ENCODE results near the gene GPSM1. TPM values are rescaled to one million over a fixed set of nuclear protein-coding genes. Genes with fewer than 3 reads are reported as not detected.
A peak's percentile ranks its signal among the peaks of the same experiment; 100 is the strongest.

GPSM1 gene
- total RNA-seq, 1 experiment from 2014 or later, result 26.9 TPM

DNA sequence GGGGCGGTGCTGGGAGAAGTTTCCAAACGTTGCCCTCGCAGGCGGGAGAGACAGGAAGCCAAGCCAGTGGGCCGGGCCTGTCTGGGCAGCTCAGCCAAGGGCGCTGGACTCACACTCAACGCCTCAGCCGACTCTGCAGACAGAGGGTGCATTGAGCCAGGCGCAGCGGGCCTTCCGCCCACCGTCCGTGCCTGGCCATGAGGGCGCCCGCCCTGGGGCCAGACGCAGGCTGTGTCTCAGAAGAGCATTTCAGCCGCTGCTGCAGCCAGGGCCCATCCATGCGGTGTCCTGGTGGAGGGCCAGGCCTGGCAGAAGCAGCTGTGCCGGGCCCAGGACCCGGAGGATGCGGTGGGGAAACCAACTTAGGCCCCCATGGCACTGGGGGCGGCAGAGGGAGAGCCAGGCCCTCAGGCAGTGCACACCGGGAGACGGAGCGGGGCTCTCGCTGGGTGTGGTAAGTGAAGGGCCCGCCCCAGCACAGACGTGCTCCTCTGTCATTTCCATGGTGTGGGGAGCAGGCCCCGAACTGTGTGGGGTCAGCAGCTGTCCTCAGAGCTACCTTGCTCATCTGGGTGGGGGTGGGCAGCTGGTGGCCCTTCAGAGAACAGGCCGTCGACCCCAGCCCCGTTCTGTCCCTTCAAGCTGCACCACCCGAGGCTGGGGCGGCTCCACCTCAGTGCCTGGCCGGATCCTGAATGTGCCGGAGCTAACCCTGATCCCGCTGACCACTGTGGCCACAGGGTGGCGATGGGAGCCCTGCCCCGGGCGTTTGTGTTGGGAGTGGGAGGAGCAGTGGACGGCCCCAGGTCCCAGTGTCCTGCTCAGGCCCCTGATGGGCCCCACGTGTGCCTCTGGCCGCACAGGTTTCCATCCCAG lies 18.2 kb downstream of the GPSM1 start:
- H3K4me3 ChIP-seq (ENCODE audit: low read length), result peak overlapping the region; percentile 56
- H3K27ac ChIP-seq (ENCODE audit: low read length), result no peak overlapping the region
- no peaks in the 10 kb centered on the region for H3K36me3 ChIP-seq (ENCODE audit: low read depth, low read length)
- H3K79me2 ChIP-seq (ENCODE audit: low read length), result no peaks in the 10 kb centered on the region
- peak overlapping the region; percentile 54; the same call in 1 of the 2 replicates for H2AFZ ChIP-seq (ENCODE audit: low read length)
- no peaks in the 10 kb centered on the region for H3K9me3 ChIP-seq (ENCODE audit: low read length)
- peak; percentile 57 for DNase-seq
- ChIA-PET POLR2A (ENCODE audit: unreplicated experiment) (interaction anchor here (0.5 to 1.3 kb wide), 4 partner anchors 8 to 18 kb away, joined by 3 to 7 read pairs (median 6); partner anchors contain the start of gene DNLZ), CTCF (interaction anchor here (1.0 kb wide), 2 partner anchors 18 to 54 kb away, joined by 3 to 13 read pairs; partner anchors contain the start of gene DNLZ)
- H3K4me1 ChIP-seq (ENCODE audit: insufficient read depth, low read length), result peaks cover 12% of the 10 kb centered on the region; the same call in 1 of the 2 replicates
- TF ChIP-seq EZH2phosphoT487 (IDR thresholded peaks at IDR 0.05; ENCODE audit: borderline replicate concordance, low read length), result no peak
- TF ChIP-seq EZH2 (IDR thresholded peaks at IDR 0.05; ENCODE audit: low read length, unreplicated experiment), result no peak
- peak; percentile 51 for TF ChIP-seq CTCF (conservative IDR thresholded peaks at IDR 0.05; ENCODE audit: low read depth, low read length)
- no peaks in the 10 kb centered on the region for H3K9me2 ChIP-seq (replicated peaks; ENCODE audit: low read length)
- H3K4me2 ChIP-seq (ENCODE audit: low read length), result peak overlapping the region; percentile 72
- no peaks in the 10 kb centered on the region for H3K27me3 ChIP-seq (ENCODE audit: low read length)
- no peaks in the 10 kb centered on the region for H4K20me1 ChIP-seq (ENCODE audit: low read length)
- ATAC-seq, result peak; percentile 79
- peak overlapping the region; percentile 26; the same call in 1 of the 2 replicates for H3K9ac ChIP-seq (ENCODE audit: low read length)
- no peaks in the 10 kb centered on the region for H3F3A ChIP-seq (ENCODE audit: low read length, unreplicated experiment)
- intact Hi-C loops (cut with micrococcal nuclease), result loop anchor here (2.0 kb wide), 1 partner anchor 17 kb away; the partner anchor contains the start of gene DNLZ
- no TSS peak for BruUV-seq (replicated peaks)

DNA sequence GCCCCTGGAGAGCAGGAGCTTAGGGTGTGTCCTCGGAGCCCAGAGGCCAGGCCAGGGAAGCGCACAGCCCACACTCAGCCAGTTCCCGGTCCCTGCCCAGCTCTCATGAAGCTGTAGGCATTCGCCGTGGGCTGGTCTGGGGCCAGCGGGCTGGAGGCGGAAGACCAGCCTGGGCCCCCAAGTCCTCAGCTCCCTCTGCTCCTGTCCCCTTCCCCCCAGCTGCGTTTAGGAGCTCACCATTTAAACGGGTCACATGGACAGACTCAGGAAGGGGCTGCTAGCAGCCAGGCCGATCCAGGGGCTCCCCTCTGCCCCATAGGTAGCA lies 18.8 kb downstream of the GPSM1 start:
- no peak overlapping the region; the same call in 1 of the 2 replicates for H3K4me3 ChIP-seq (ENCODE audit: low read length)
- ATAC-seq (no peak), DNase-seq (no peak)
- POLR2A ChIA-PET (ENCODE audit: unreplicated experiment), result interaction anchor here (0.5 to 1.3 kb wide), 3 partner anchors 9 to 18 kb away, joined by 3 to 7 read pairs (median 7); partner anchors contain the start of gene DNLZ
- H2AFZ ChIP-seq (ENCODE audit: low read length), result peak overlapping the region; percentile 54; the same call in 1 of the 2 replicates
- CTCF ChIA-PET, result interaction anchor here (1.0 kb wide), 2 partner anchors 17 to 53 kb away, joined by 3 to 13 read pairs; partner anchors contain the start of gene DNLZ
- no peaks in the 10 kb centered on the region for H3F3A ChIP-seq (ENCODE audit: low read length, unreplicated experiment)
- BruUV-seq (replicated peaks), result no TSS peak
- no peaks in the 10 kb centered on the region for H3K9me3 ChIP-seq (ENCODE audit: low read length)
- TF ChIP-seq CTCF (conservative IDR thresholded peaks at IDR 0.05; ENCODE audit: low read depth, low read length) (0 out of 2 replicates have a peak, but pooled peaks have one; percentile 3), EZH2 (IDR thresholded peaks at IDR 0.05; ENCODE audit: low read length, unreplicated experiment) (no peak)
- no peaks in the 10 kb centered on the region for H3K79me2 ChIP-seq (ENCODE audit: low read length)
- intact Hi-C loops (cut with micrococcal nuclease), result no loop called here
- peak overlapping the region; percentile 72 for H3K4me2 ChIP-seq (ENCODE audit: low read length)
- H3K9me2 ChIP-seq (replicated peaks; ENCODE audit: low read length), result no peaks in the 10 kb centered on the region
- peak overlapping the region; percentile 26; the same call in 1 of the 2 replicates for H3K9ac ChIP-seq (ENCODE audit: low read length)
- no peak overlapping the region for H3K27ac ChIP-seq (ENCODE audit: low read length)
- H3K4me1 ChIP-seq (ENCODE audit: insufficient read depth, low read length), result peaks cover 12% of the 10 kb centered on the region; the same call in 1 of the 2 replicates
- H4K20me1 ChIP-seq (ENCODE audit: low read length), result no peaks in the 10 kb centered on the region
- no peaks in the 10 kb centered on the region for H3K36me3 ChIP-seq (ENCODE audit: low read depth, low read length)
- no peaks in the 10 kb centered on the region for H3K27me3 ChIP-seq (ENCODE audit: low read length)

Data from PC-3 (cell line).